Measurements from ENCODE around the gene NLRP13. TPM values are rescaled to one million over a fixed set of nuclear protein-coding genes. Genes with fewer than 3 reads are reported as not detected.

Gene NLRP13
- total and polyA plus RNA-seq, 3 experiments from 2014 or later = not detected

DNA sequence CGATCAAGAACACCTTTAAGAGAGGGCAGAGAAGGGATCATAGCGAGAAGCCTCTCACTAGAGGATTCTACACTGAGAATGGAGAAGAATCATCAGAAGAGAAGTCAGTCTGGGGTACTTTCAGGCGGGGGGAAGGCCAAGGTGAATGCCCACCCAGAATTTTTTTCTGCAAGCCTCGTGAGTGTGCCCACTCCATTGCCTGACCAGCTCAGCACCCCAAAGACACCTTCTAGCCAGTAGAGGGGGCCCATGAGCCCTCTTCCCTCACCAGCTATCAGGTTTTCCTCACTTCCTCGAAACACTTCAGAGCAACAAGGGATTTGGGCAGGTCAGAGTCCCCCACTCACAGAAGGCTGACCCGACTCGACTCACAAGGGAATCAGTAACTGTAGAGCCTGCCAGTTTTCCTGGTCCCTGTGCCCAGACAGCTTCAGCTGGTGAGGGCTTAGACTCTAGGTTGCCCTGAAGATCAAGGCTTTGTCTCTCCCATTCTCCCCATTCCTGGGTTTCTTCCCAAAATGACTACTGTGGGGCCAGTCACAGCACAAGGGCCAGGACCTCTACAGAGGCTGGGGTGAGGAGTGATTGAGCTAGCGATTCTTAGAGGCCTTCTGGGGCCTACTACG, 18.4 kb downstream of the NLRP13 start:
- H3K4me3 Mint-ChIP-seq = no peak overlapping the region
- Histone ChIP-seq H3K27me3 (ENCODE audit: insufficient read depth, low read length, poor library complexity, severe bottlenecking) (no peaks in the 10 kb centered on the region), H3K36me3 (ENCODE audit: insufficient read depth, low read length) (no peaks in the 10 kb centered on the region), H3K9me3 (ENCODE audit: low read length) (no peaks in the 10 kb centered on the region), H3K27ac (ENCODE audit: low read depth, low read length) (no peak overlapping the region), H3K4me3 (ENCODE audit: low read length) (no peak overlapping the region), H3K4me1 (ENCODE audit: insufficient read depth, low read length) (no peaks in the 10 kb centered on the region)
- ChIA-PET POLR2A (no interaction called here), CTCF (no interaction called here)
- no peak for DNase-seq
- peaks cover 27 to 33% (median 28%) of the 10 kb centered on the region in 5 donors for H3K9me3 Mint-ChIP-seq
- no peaks in the 10 kb centered on the region for H3K36me3 Mint-ChIP-seq
- H3K27ac Mint-ChIP-seq = no peak overlapping the region
- peaks cover 3 to 6% of the 10 kb centered on the region in 2 donors for H3K27me3 Mint-ChIP-seq
- H3K4me1 Mint-ChIP-seq = no peaks in the 10 kb centered on the region

DNA sequence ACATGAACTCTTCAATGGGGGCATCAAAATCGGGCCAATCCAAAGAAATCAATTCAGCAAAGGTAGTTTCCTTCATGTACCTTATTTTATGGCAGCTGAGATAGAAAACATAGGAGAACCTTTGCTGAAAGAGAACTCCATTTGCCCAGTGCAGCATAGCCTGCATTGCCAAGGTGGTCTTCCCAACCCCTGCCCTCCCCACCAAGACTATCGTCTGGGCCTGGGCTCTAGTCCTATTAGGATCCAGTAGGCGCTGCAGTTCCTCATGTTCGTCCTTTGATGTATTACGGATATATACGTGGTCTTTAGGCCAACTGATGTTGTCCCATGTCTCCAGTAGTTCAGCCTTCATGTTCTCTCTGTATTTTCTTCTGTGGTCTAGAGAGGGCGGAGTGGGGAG, 19.2 kb downstream of the NLRP13 start:
- H3K4me1 ChIP-seq (ENCODE audit: insufficient read depth, low read length) = no peaks in the 10 kb centered on the region
- Mint-ChIP-seq H3K36me3 (no peaks in the 10 kb centered on the region), H3K4me3 (no peak overlapping the region), H3K9me3 (peaks cover 18 to 24% (median 22%) of the 10 kb centered on the region in 5 donors), H3K27ac (no peak overlapping the region), H3K4me1 (no peaks in the 10 kb centered on the region), H3K27me3 (peaks cover 3 to 5% of the 10 kb centered on the region in 2 donors)
- H3K27ac ChIP-seq (ENCODE audit: low read depth, low read length) = no peak overlapping the region
- H3K9me3 ChIP-seq (ENCODE audit: low read length) = no peaks in the 10 kb centered on the region
- ChIA-PET POLR2A (no interaction called here), CTCF (no interaction called here)
- no peaks in the 10 kb centered on the region for H3K27me3 ChIP-seq (ENCODE audit: insufficient read depth, low read length, poor library complexity, severe bottlenecking)
- H3K4me3 ChIP-seq (ENCODE audit: low read length) = no peak overlapping the region
- no peak for DNase-seq
- H3K36me3 ChIP-seq (ENCODE audit: insufficient read depth, low read length) = no peaks in the 10 kb centered on the region

DNA sequence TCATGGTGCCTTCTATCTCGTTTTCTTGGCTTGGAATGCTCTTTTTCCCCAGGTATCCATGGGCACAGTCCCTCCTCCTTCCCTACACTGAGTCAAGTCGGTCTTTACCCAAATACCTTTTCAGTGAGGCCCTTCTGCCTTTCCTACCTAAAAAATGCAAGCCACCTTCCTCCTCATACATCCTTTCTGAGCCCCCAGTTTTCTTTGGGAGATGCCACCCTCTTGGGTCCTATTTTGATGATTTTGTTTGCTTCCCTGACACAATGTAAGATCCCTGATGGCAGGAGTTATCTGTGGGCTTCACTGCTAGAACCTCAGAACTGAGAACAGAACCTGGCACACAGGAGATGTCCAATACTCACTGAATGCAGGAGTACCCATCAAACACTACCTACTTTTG, 22.3 kb downstream of the NLRP13 start:
- no peaks in the 10 kb centered on the region for H3K4me1 ChIP-seq (ENCODE audit: insufficient read depth, low read length)
- H3K27ac Mint-ChIP-seq = no peak overlapping the region
- peaks cover 1 to 15% (median 8%) of the 10 kb centered on the region in 5 donors for H3K9me3 Mint-ChIP-seq
- H3K36me3 Mint-ChIP-seq = no peaks in the 10 kb centered on the region
- CTCF ChIA-PET = no interaction called here
- DNase-seq = no peak
- POLR2A ChIA-PET = no interaction called here
- H3K27me3 Mint-ChIP-seq = peaks cover 6 to 9% of the 10 kb centered on the region in 2 donors
- H3K4me3 ChIP-seq (ENCODE audit: low read length) = no peak overlapping the region
- H3K36me3 ChIP-seq (ENCODE audit: insufficient read depth, low read length) = no peaks in the 10 kb centered on the region
- no peaks in the 10 kb centered on the region for H3K27me3 ChIP-seq (ENCODE audit: insufficient read depth, low read length, poor library complexity, severe bottlenecking)
- no peaks in the 10 kb centered on the region for H3K4me1 Mint-ChIP-seq
- H3K27ac ChIP-seq (ENCODE audit: low read depth, low read length) = no peak overlapping the region
- no peaks in the 10 kb centered on the region for H3K9me3 ChIP-seq (ENCODE audit: low read length)
- H3K4me3 Mint-ChIP-seq = no peak overlapping the region

DNA sequence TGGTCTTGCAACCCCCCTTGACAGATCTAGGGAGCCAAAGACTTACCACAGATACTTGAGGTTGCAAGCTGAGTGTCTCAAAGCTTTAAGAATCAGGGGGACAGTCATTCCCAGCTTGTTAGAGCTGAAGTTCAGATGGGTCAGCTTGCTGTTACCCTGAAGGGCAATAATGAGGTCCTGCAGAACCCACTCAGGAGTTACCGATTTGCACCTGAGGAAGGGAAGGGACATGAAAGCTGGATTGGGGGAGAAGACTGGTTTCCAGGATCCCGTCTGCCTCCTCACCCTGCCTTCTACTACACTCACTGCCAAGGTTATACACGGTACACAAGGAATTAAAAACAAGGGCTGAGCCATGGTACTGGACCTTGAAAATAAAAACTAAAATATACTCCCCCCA, 24.4 kb downstream of the NLRP13 start:
- no peak overlapping the region for H3K27ac Mint-ChIP-seq
- Histone ChIP-seq H3K36me3 (ENCODE audit: insufficient read depth, low read length) (no peaks in the 10 kb centered on the region), H3K4me1 (ENCODE audit: insufficient read depth, low read length) (no peaks in the 10 kb centered on the region), H3K27ac (ENCODE audit: low read depth, low read length) (no peak overlapping the region), H3K9me3 (ENCODE audit: low read length) (no peaks in the 10 kb centered on the region), H3K4me3 (ENCODE audit: low read length) (no peak overlapping the region), H3K27me3 (ENCODE audit: insufficient read depth, low read length, poor library complexity, severe bottlenecking) (no peaks in the 10 kb centered on the region)
- no peaks in the 10 kb centered on the region for H3K4me1 Mint-ChIP-seq
- ChIA-PET CTCF (no interaction called here), POLR2A (no interaction called here)
- peaks cover 0 to 15% (median 7%) of the 10 kb centered on the region in 5 donors for H3K9me3 Mint-ChIP-seq
- H3K4me3 Mint-ChIP-seq = no peak overlapping the region
- peaks cover 5 to 9% of the 10 kb centered on the region in 2 donors for H3K27me3 Mint-ChIP-seq
- no peak for DNase-seq
- H3K36me3 Mint-ChIP-seq = no peaks in the 10 kb centered on the region

DNA sequence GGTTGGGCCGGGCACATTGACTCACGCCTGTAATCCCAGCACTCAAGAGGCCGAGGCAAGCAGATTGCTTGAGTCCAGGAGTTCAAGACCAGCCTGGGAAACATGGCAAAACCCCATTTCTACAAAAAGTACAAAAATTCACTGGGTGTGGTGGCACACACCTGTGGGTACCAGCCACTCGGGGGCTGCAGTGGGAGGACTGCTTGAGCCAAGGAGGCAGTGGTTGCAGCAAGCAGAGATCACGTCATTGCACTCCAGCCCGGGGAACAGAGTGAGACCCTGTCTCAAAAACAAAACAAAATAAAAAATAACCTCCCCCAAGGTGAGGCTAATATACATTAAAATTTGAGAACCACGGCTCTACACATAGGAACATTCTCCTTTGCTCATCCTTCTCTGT, 24.9 kb downstream of the NLRP13 start:
- Mint-ChIP-seq H3K4me3 (no peak overlapping the region), H3K4me1 (no peaks in the 10 kb centered on the region), H3K9me3 (peaks cover 0 to 15% (median 5%) of the 10 kb centered on the region in 5 donors), H3K27me3 (peaks cover 5 to 9% of the 10 kb centered on the region in 2 donors), H3K27ac (no peak overlapping the region), H3K36me3 (no peaks in the 10 kb centered on the region)
- no peaks in the 10 kb centered on the region for H3K4me1 ChIP-seq (ENCODE audit: insufficient read depth, low read length)
- ChIA-PET CTCF (no interaction called here), POLR2A (no interaction called here)
- H3K36me3 ChIP-seq (ENCODE audit: insufficient read depth, low read length) = no peaks in the 10 kb centered on the region
- no peaks in the 10 kb centered on the region for H3K27me3 ChIP-seq (ENCODE audit: insufficient read depth, low read length, poor library complexity, severe bottlenecking)
- DNase-seq = no peak
- H3K27ac ChIP-seq (ENCODE audit: low read depth, low read length) = no peak overlapping the region
- no peaks in the 10 kb centered on the region for H3K9me3 ChIP-seq (ENCODE audit: low read length)
- no peak overlapping the region for H3K4me3 ChIP-seq (ENCODE audit: low read length)

DNA sequence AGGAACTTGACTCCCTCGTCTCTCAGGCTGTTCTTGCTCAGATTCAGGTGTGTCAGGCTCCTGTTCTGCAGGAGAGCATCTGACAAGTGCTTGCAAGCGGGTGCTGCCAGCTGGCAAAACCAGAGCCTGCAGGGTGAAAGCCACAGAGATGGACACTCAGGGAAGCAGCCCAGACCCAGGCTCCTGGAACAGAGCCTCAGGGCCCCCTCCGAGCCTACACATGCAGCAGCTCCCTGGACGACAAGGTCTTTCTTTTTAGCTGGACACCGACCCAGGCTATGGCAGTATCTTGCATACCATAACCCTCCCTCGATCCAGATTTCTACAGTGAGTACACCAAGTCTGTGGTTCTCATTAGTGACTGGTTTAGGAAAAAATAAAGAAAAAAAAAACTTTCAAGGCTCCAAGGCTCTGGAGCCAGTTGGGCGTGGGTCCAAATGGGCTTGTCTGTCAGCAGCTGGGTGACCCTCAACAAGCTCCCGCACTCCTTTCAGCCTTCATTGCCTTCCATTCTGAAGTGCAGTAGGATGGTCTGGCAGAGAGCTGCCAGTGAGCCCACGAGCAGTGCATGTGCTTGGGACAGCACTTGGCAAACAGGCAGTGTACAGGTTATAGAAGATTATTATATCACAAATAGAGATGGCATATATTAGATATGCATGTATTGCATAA, 29.9 kb downstream of the NLRP13 start:
- no peaks in the 10 kb centered on the region for H3K36me3 ChIP-seq (ENCODE audit: insufficient read depth, low read length)
- H3K27me3 ChIP-seq (ENCODE audit: insufficient read depth, low read length, poor library complexity, severe bottlenecking) = no peaks in the 10 kb centered on the region
- Mint-ChIP-seq H3K27me3 (peaks cover 3 to 4% of the 10 kb centered on the region in 2 donors), H3K4me3 (no peak overlapping the region), H3K27ac (no peak overlapping the region), H3K36me3 (no peaks in the 10 kb centered on the region), H3K9me3 (peaks cover 0 to 14% (median 8%) of the 10 kb centered on the region in 5 donors), H3K4me1 (no peaks in the 10 kb centered on the region)
- H3K4me3 ChIP-seq (ENCODE audit: low read length) = no peak overlapping the region
- H3K27ac ChIP-seq (ENCODE audit: low read depth, low read length) = no peak overlapping the region
- DNase-seq = no peak
- ChIA-PET POLR2A (no interaction called here), CTCF (no interaction called here)
- no peaks in the 10 kb centered on the region for H3K4me1 ChIP-seq (ENCODE audit: insufficient read depth, low read length)
- H3K9me3 ChIP-seq (ENCODE audit: low read length) = no peaks in the 10 kb centered on the region

DNA sequence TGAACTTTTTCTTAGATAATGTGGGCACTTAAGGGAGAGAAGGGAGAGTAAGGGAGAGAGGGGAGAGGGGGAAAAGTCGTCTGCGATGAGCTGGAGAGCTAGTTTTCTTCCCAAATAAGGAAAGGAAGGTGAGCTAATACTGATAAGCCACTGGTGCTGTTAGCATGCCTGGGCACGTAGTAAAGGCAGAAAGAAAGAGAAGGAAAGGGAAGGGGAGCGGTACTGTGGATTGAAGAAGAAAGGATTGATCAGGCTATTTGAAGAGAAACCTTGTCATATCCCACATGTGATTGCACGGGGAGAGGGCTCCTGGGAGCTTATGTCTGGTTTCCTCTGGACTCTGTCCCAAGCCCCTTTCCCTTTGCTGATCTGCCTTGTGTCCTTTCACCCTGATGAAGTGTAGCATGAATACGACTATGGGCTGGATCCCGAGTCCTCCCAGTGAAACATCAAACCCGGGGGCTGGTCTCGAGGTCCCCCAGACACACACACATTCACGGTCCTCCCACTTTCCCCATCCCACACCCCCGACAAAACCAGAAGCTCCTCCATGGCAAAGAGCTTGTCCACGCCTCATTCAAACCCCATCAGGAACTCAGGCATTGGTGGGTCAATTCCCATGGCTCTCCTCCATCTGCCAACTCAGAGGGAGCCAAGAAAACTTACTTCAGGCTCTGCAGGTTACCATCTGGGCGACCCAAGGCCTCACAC, 30.6 kb downstream of the NLRP13 start:
- Mint-ChIP-seq H3K27ac (peak overlapping the region in 1 of 8 donors; percentile 61), H3K36me3 (no peaks in the 10 kb centered on the region), H3K9me3 (peaks cover 0 to 16% (median 13%) of the 10 kb centered on the region in 5 donors), H3K27me3 (peaks cover 3 to 4% of the 10 kb centered on the region in 2 donors), H3K4me1 (no peaks in the 10 kb centered on the region), H3K4me3 (no peak overlapping the region)
- ChIA-PET POLR2A (no interaction called here), CTCF (no interaction called here)
- DNase-seq = no peak
- H3K4me1 ChIP-seq (ENCODE audit: insufficient read depth, low read length) = no peaks in the 10 kb centered on the region
- no peaks in the 10 kb centered on the region for H3K36me3 ChIP-seq (ENCODE audit: insufficient read depth, low read length)
- H3K4me3 ChIP-seq (ENCODE audit: low read length) = no peak overlapping the region
- no peak overlapping the region for H3K27ac ChIP-seq (ENCODE audit: low read depth, low read length)
- no peaks in the 10 kb centered on the region for H3K27me3 ChIP-seq (ENCODE audit: insufficient read depth, low read length, poor library complexity, severe bottlenecking)
- H3K9me3 ChIP-seq (ENCODE audit: low read length) = no peaks in the 10 kb centered on the region

DNA sequence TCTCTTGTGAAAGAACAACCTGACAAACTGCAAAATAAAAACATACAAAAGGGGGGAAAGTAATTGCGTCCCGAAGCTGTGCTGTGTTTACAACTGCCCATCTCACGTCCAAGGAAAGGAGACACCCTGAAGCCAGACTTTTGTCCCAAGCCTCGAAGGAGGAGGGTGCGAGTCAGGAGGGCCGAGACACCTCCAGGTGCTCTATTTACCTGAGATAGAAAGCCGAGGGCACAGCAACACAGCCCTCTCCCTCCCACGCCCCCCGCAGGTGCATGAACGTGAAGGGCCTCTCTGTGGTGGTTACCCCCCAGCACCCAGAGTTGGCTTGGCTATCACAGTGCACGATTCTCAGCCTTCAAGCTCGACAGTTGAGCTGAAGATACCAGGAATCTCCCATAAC, 33.2 kb downstream of the NLRP13 start:
- CTCF ChIA-PET = no interaction called here
- no peak overlapping the region for H3K4me3 Mint-ChIP-seq
- POLR2A ChIA-PET = no interaction called here

More for the DNA sequence above, 33.2 kb downstream of the NLRP13 start:
- Mint-ChIP-seq H3K27ac (no peak overlapping the region), H3K9me3 (peaks cover 0 to 16% (median 12%) of the 10 kb centered on the region in 5 donors), H3K27me3 (peaks cover 0 to 2% of the 10 kb centered on the region in 2 donors), H3K4me1 (no peaks in the 10 kb centered on the region), H3K36me3 (peaks cover 0 to 1% (median 0%) of the 10 kb centered on the region in 3 donors)
- H3K27ac ChIP-seq (ENCODE audit: low read depth, low read length) = no peak overlapping the region
- no peaks in the 10 kb centered on the region for H3K4me1 ChIP-seq (ENCODE audit: insufficient read depth, low read length)
- H3K9me3 ChIP-seq (ENCODE audit: low read length) = no peaks in the 10 kb centered on the region
- DNase-seq = no peak
- no peaks in the 10 kb centered on the region for H3K36me3 ChIP-seq (ENCODE audit: insufficient read depth, low read length)
- H3K4me3 ChIP-seq (ENCODE audit: low read length) = no peak overlapping the region
- H3K27me3 ChIP-seq (ENCODE audit: insufficient read depth, low read length, poor library complexity, severe bottlenecking) = no peaks in the 10 kb centered on the region
